ENCODE data around the gene OMA1. TPM values are rescaled to one million over a fixed set of nuclear protein-coding genes. Genes with fewer than 3 reads are reported as not detected.

The OMA1 gene
- total and polyA plus RNA-seq, 10 of the 15 experiments (the other 5 are each of a cell fraction or from before 2014, with no cell fraction given): 23.6 to 67.1 (median 47.1) TPM

DNA sequence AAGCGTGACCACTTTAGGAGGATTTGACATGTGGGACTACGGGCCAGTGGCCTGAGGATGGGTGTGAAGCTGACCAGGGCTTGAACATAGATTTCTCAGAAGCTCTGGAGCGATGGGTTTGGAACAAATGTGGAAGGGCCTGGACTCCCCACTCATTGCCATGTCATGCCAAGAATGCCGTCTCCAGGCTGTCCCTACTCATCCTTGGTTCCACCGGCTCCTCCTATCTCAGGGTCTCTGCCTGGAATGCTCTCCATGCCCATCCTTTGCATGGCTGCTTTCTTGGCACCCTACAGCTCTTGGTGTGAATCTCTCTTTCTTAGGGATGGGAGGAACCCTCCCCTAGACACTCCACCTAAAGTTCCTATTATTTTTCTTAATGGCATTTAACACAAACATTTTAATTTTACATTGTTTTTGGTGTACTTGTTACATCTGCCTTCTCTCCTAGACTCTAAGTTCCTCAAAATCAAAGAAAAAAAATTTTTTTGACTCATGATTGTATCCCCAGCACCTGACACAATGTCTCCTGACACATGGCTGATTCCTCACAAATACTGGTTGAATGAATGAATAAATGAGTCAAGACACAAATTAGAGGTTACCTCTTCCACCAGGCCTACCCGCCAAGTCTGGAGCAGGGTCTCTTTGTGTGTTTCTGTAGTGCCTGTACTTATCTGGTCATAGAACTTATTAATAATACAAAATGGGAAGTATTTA, 114.5 kb downstream of the OMA1 start:
- Histone ChIP-seq H4K20me1 (ENCODE audit: control insufficient read depth, insufficient read depth) (no peaks in the 10 kb centered on the region; the same call in 1 of the 2 replicates), H3K27me3 (replicated peaks in 1 of 2; ENCODE audit: control insufficient read depth in 2 of 2, insufficient read depth in 2 of 2, low read length in 1 of 2) (no peaks in the 10 kb centered on the region), H3K9me3 (replicated peaks; ENCODE audit: control insufficient read depth, insufficient read depth, low read length) (no peaks in the 10 kb centered on the region), H3K36me3 (ENCODE audit: control insufficient read depth in 2 of 2, insufficient read depth in 2 of 2, low read length in 1 of 2) (no peaks in the 10 kb centered on the region), H3K9ac (ENCODE audit: control insufficient read depth, insufficient read depth, low read length) (no peak overlapping the region), H3K27ac (ENCODE audit: control insufficient read depth, insufficient read depth) (no peak overlapping the region), H2AFZ (ENCODE audit: control insufficient read depth, low read depth, low read length) (no peak overlapping the region), H3K4me3 (no peak overlapping the region), H3K4me2 (ENCODE audit: control insufficient read depth, insufficient read depth) (no peak overlapping the region), H3K79me2 (ENCODE audit: control insufficient read depth, insufficient read depth, low read length) (no peaks in the 10 kb centered on the region), H3K4me1 (ENCODE audit: control insufficient read depth, insufficient read depth, low read length) (no peaks in the 10 kb centered on the region; the same call in 1 of the 2 replicates)
- ATAC-seq (no peak), FAIRE-seq (no peak), DNase-seq (ENCODE audit: low read depth, low spot score) (no peak)
- ChIA-PET SMC1A (ENCODE audit: uncharacterized antibody, unreplicated experiment) (interaction anchor here (0.6 kb wide), 1 partner anchor 424 kb away, joined by 3 read pairs; no protein-coding TSS in a partner anchor), RAD21 (ENCODE audit: unreplicated experiment) (no interaction called here), CTCF (no interaction called here), POLR2A (no interaction called here)
- intact Hi-C loops (cut with micrococcal nuclease; ENCODE audit: unreplicated experiment): no loop called here
- TF ChIP-seq, protein P1, sequence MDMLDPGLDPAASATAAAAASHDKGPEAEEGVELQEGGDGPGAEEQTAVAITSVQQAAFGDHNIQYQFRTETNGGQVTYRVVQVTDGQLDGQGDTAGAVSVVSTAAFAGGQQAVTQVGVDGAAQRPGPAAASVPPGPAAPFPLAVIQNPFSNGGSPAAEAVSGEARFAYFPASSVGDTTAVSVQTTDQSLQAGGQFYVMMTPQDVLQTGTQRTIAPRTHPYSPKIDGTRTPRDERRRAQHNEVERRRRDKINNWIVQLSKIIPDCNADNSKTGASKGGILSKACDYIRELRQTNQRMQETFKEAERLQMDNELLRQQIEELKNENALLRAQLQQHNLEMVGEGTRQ (IDR thresholded peaks at IDR 0.05; ENCODE audit: borderline replicate concordance, low read depth, low read length): no peak
- TF ChIP-seq, protein P2, sequence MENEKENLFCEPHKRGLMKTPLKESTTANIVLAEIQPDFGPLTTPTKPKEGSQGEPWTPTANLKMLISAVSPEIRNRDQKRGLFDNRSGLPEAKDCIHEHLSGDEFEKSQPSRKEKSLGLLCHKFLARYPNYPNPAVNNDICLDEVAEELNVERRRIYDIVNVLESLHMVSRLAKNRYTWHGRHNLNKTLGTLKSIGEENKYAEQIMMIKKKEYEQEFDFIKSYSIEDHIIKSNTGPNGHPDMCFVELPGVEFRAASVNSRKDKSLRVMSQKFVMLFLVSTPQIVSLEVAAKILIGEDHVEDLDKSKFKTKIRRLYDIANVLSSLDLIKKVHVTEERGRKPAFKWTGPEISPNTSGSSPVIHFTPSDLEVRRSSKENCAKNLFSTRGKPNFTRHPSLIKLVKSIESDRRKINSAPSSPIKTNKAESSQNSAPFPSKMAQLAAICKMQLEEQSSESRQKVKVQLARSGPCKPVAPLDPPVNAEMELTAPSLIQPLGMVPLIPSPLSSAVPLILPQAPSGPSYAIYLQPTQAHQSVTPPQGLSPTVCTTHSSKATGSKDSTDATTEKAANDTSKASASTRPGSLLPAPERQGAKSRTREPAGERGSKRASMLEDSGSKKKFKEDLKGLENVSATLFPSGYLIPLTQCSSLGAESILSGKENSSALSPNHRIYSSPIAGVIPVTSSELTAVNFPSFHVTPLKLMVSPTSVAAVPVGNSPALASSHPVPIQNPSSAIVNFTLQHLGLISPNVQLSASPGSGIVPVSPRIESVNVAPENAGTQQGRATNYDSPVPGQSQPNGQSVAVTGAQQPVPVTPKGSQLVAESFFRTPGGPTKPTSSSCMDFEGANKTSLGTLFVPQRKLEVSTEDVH (IDR thresholded peaks at IDR 0.05; ENCODE audit: low read depth, partially characterized antibody): no peak
- no peak for TF ChIP-seq CREM (IDR thresholded peaks at IDR 0.05; ENCODE audit: low read depth)
- no peak for TF ChIP-seq ZNF217 (IDR thresholded peaks at IDR 0.05)
- no peak for TF ChIP-seq RAD51 (IDR thresholded peaks at IDR 0.05)
- WGBS (ENCODE audit: insufficient coverage, insufficient replicate concordance, low lambda C conversion rate, missing lambda C conversion rate): 54% methylated on average over 6 of the region's 6 CpGs
- BruUV-seq (replicated peaks): no TSS peak
- in situ Hi-C loops (cut with MboI): no loop called here

Other genes starting within 250 kb of the OMA1 start
- 4.1 and 4.3 TPM in 2 replicates for gene TACSTD2, start 30.5 kb upstream of the OMA1 start, total RNA-seq (2014; rRNA removed)
- 2.7 and 3.2 TPM in 2 replicates for gene TACSTD2, start 30.5 kb upstream of the OMA1 start, total RNA-seq (2014; rRNA removed; fragmentation: Illumina TruSeq; extraction: Trizol)
- gene TACSTD2, start 30.5 kb upstream of the OMA1 start, total RNA-seq (2021): 5.1 and 6.7 TPM in 2 replicates
- 0.32 and 0.65 TPM in 2 replicates for gene TACSTD2, start 30.5 kb upstream of the OMA1 start, polyA plus RNA-seq (2011; rRNA removed)
- 3.0 and 4.4 TPM in 2 replicates for gene TACSTD2, start 30.5 kb upstream of the OMA1 start, polyA plus RNA-seq (2014; fragmentation: Illumina TruSeq; extraction: Trizol)
- 1 to 10 TPM in 1 of 2 experiments, under 1 TPM in 1; 0.56 to 2.0 TPM for gene TACSTD2, start 30.5 kb upstream of the OMA1 start, polyA plus RNA-seq (2014; fragmentation: Nextera tagmentation; extraction: Ambion mirVana)
- 6.7 and 7.1 TPM in 2 replicates for gene TACSTD2, start 30.5 kb upstream of the OMA1 start, polyA plus RNA-seq (2014; rRNA removed)
- gene TACSTD2, start 30.5 kb upstream of the OMA1 start, polyA plus RNA-seq (2016; fragmentation: Nextera tagmentation; extraction: Ambion mirVana): 1 to 10 TPM; 7.5 to 9.4 TPM
- gene MYSM1, start 153.3 kb upstream of the OMA1 start, total RNA-seq (2014; rRNA removed): 17.9 and 18.4 TPM in 2 replicates
- gene MYSM1, start 153.3 kb upstream of the OMA1 start, total RNA-seq (2014; rRNA removed; fragmentation: Illumina TruSeq; extraction: Trizol): 18.7 and 20.5 TPM in 2 replicates
- 17.2 and 22.7 TPM in 2 replicates for gene MYSM1, start 153.3 kb upstream of the OMA1 start, total RNA-seq (2021)
- 39.0 and 64.1 TPM in 2 replicates for gene MYSM1, start 153.3 kb upstream of the OMA1 start, polyA plus RNA-seq (2011; rRNA removed)
- gene MYSM1, start 153.3 kb upstream of the OMA1 start, polyA plus RNA-seq (2014; fragmentation: Illumina TruSeq; extraction: Trizol): 24.3 and 27.4 TPM in 2 replicates
- 10 to 100 TPM in 1 of 2 experiments, 1 to 10 TPM in 1; 8.5 to 11.1 TPM for gene MYSM1, start 153.3 kb upstream of the OMA1 start, polyA plus RNA-seq (2014; fragmentation: Nextera tagmentation; extraction: Ambion mirVana)
- 15.2 and 19.3 TPM in 2 replicates for gene MYSM1, start 153.3 kb upstream of the OMA1 start, polyA plus RNA-seq (2014; rRNA removed)
- gene MYSM1, start 153.3 kb upstream of the OMA1 start, polyA plus RNA-seq (2016; fragmentation: Nextera tagmentation; extraction: Ambion mirVana): 10 to 100 TPM; 16.4 to 19.4 TPM
- gene JUN, start 237.3 kb upstream of the OMA1 start, total RNA-seq (2014; rRNA removed): 6.0 and 6.7 TPM in 2 replicates
- gene JUN, start 237.3 kb upstream of the OMA1 start, total RNA-seq (2014; rRNA removed; fragmentation: Illumina TruSeq; extraction: Trizol): 1.6 and 1.8 TPM in 2 replicates
- 8.4 and 8.7 TPM in 2 replicates for gene JUN, start 237.3 kb upstream of the OMA1 start, total RNA-seq (2021)
- gene JUN, start 237.3 kb upstream of the OMA1 start, polyA plus RNA-seq (2011; rRNA removed): 1.4 and 2.5 TPM in 2 replicates
- 1.4 and 1.8 TPM in 2 replicates for gene JUN, start 237.3 kb upstream of the OMA1 start, polyA plus RNA-seq (2014; fragmentation: Illumina TruSeq; extraction: Trizol)
- gene JUN, start 237.3 kb upstream of the OMA1 start, polyA plus RNA-seq (2014; fragmentation: Nextera tagmentation; extraction: Ambion mirVana): under 1 TPM; 0.18 to 0.37 TPM
- 6.3 and 6.4 TPM in 2 replicates for gene JUN, start 237.3 kb upstream of the OMA1 start, polyA plus RNA-seq (2014; rRNA removed)
- gene JUN, start 237.3 kb upstream of the OMA1 start, polyA plus RNA-seq (2016; fragmentation: Nextera tagmentation; extraction: Ambion mirVana): 1 to 10 TPM; 3.1 to 3.7 TPM

Data from GM12878 (cell line).